ENCODE results near the gene BIRC3. TPM values are rescaled to one million over a fixed set of nuclear protein-coding genes. Genes with fewer than 3 reads are reported as not detected.

The BIRC3 gene
- total and polyA plus RNA-seq, 2 of the 8 experiments (the other 6 are each of a cell fraction or from before 2014, with no cell fraction given): 0.08 to 0.20 TPM

DNA sequence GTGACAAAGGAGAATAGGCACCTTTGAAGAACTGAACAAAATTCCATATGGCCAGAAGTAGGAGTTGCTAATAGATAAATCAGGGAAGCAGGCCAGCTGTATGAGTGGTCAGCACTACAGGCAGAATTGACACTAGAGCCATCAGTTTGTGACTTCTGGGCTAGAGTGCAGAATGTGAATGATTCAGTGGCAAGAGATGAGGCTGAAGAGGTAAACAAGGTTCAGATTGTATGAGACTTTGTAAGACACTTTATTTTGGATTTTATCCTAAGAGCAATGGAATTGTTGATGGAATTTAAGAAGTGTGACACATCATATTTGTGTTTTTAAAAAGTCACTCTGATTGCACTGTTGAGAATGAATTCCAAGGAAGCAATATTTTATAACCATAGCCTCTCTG lies 12.9 kb downstream of the BIRC3 start:
- Histone ChIP-seq H3K9me3 (ENCODE audit: insufficient read depth in 2 of 2, low read depth in 1 of 2, low read length in 1 of 2) (no peaks in the 10 kb centered on the region), H4K8ac (ENCODE audit: extremely low read depth, insufficient read depth, low read length) (no peak overlapping the region)
- no peak for FAIRE-seq

More for the DNA sequence above, 12.9 kb downstream of the BIRC3 start:
- no peak overlapping the region for H2AFZ ChIP-seq (ENCODE audit: low read length)
- POLR2A ChIA-PET (ENCODE audit: partially characterized antibody): no interaction called here
- DNase-seq (ENCODE audit: low read depth in 1 of 2, low spot score in 2 of 2): no peak
- no peak overlapping the region for H3K4ac ChIP-seq (replicated peaks; ENCODE audit: insufficient read length, low read depth, low read length)
- TF ChIP-seq KDM5A (IDR thresholded peaks at IDR 0.05; ENCODE audit: low read length): no peak
- TF ChIP-seq CREB1 (IDR thresholded peaks at IDR 0.05): no peak
- no peak for TF ChIP-seq KDM4A (IDR thresholded peaks at IDR 0.05; ENCODE audit: low read depth, low read length, severe bottlenecking)
- no peak for TF ChIP-seq GABPA (IDR thresholded peaks at IDR 0.05; ENCODE audit: borderline replicate concordance, insufficient read depth, low read length)
- no peak for TF ChIP-seq NRF1 (IDR thresholded peaks at IDR 0.05; ENCODE audit: low read depth, low read length)
- TF ChIP-seq RNF2 (IDR thresholded peaks at IDR 0.05; ENCODE audit: borderline replicate concordance, low read depth, low read length, missing control alignments, poor library complexity, severe bottlenecking): no peak
- TF ChIP-seq SIX5 (IDR thresholded peaks at IDR 0.05; ENCODE audit: low read depth, low read length): no peak
- no peak for TF ChIP-seq BCL11A (IDR thresholded peaks at IDR 0.05; ENCODE audit: low read depth in 2 of 2, low read length in 2 of 2)
- no peak for TF ChIP-seq YY1 (IDR thresholded peaks at IDR 0.05; ENCODE audit: low read depth, low read length)
- no peak for TF ChIP-seq RXRA (IDR thresholded peaks at IDR 0.05; ENCODE audit: insufficient read depth, low read depth, low read length)
- no peak for TF ChIP-seq CTCF (IDR thresholded peaks at IDR 0.05; ENCODE audit: control extremely low read depth in 1 of 3, insufficient read depth in 1 of 3, low read depth in 1 of 3, low read length in 3 of 3)
- no peak for TF ChIP-seq EP300 (IDR thresholded peaks at IDR 0.05; ENCODE audit: borderline replicate concordance in 1 of 2, low read depth in 2 of 2, low read length in 2 of 2)
- no peak for TF ChIP-seq KDM1A (IDR thresholded peaks at IDR 0.05; ENCODE audit: borderline replicate concordance, low read length)
- H3K14ac ChIP-seq (ENCODE audit: insufficient read length): no peak overlapping the region
- H3K9ac ChIP-seq (replicated peaks in 1 of 4; ENCODE audit: extremely low read depth in 1 of 4, low read depth in 3 of 4, low read length in 3 of 4): no peak overlapping the region
- no peaks in the 10 kb centered on the region for H3K79me2 ChIP-seq (ENCODE audit: control insufficient read depth in 1 of 2, insufficient read depth in 2 of 2, low read length in 2 of 2)
- no peak overlapping the region for H4K5ac ChIP-seq (ENCODE audit: insufficient read length, low read depth, low read length)
- no peak overlapping the region for H2AK5ac ChIP-seq (ENCODE audit: low read depth, low read length)
- no peak overlapping the region for H3K4me2 ChIP-seq (ENCODE audit: insufficient read depth in 1 of 2, low read depth in 2 of 2, low read length in 2 of 2)
- no peaks in the 10 kb centered on the region for H3K27me3 ChIP-seq (replicated peaks in 1 of 4; ENCODE audit: control insufficient read depth in 3 of 4, extremely low read depth in 1 of 4, insufficient read depth in 3 of 4, low read length in 3 of 4)
- CTCF ChIA-PET (ENCODE audit: partially characterized antibody): no interaction called here
- H2BK20ac ChIP-seq (ENCODE audit: low read length): no peak overlapping the region
- no peaks in the 10 kb centered on the region for H3K79me1 ChIP-seq (ENCODE audit: low read depth, low read length)
- H4K91ac ChIP-seq (replicated peaks; ENCODE audit: insufficient read length, low read length): no peak overlapping the region
- H3K23me2 ChIP-seq (ENCODE audit: low read depth, low read length): no peaks in the 10 kb centered on the region
- H3K4me1 ChIP-seq (replicated peaks in 1 of 4; ENCODE audit: control insufficient read depth in 3 of 4, insufficient read depth in 4 of 4, low read length in 3 of 4): no peaks in the 10 kb centered on the region
- no peaks in the 10 kb centered on the region for H3K36me3 ChIP-seq (ENCODE audit: control insufficient read depth in 2 of 4, insufficient read depth in 4 of 4, low read length in 3 of 4)
- H3K56ac ChIP-seq (replicated peaks; ENCODE audit: insufficient read length, low read depth, low read length): no peak overlapping the region
- H2BK5ac ChIP-seq (ENCODE audit: low read depth, low read length): no peak overlapping the region
- H3K4me3 ChIP-seq (ENCODE audit: extremely low read depth in 1 of 4, insufficient read depth in 2 of 4, low read depth in 3 of 4, low read length in 4 of 4): no peak overlapping the region
- no peak overlapping the region for H3K23ac ChIP-seq (ENCODE audit: insufficient read length)
- no peaks in the 10 kb centered on the region for H4K20me1 ChIP-seq (replicated peaks in 1 of 2; ENCODE audit: control insufficient read depth in 1 of 2, insufficient read depth in 2 of 2, low read length in 2 of 2)
- no peak overlapping the region for H3K27ac ChIP-seq (ENCODE audit: low read depth, low read length)
- H3K18ac ChIP-seq (ENCODE audit: extremely low read depth, low read length): no peak overlapping the region
- H2BK12ac ChIP-seq (ENCODE audit: low read depth, low read length): no peak overlapping the region
- H2BK120ac ChIP-seq (replicated peaks; ENCODE audit: low read depth, low read length): no peak overlapping the region
- H2BK15ac ChIP-seq (ENCODE audit: low read length): no peak overlapping the region
